PC-9 (cell line): ENCODE results near the gene FADD.

Experiments used
- CTCF ChIP-seq: fragments of 200-600 bp; sonication (generic); conservative IDR thresholded peaks from 2 replicates; pipeline ENCODE4 v1.6.1; 2017; ENCODE audit warnings: mixed run types, antibody characterized with exemption, mild to moderate bottlenecking, moderate library complexity
- EZH2 ChIP-seq: fragments of 200-600 bp; sonication (generic); IDR thresholded peaks from 2 replicates; pipeline ENCODE4 v1.8.0; 2017; ENCODE audit warnings: antibody characterized with exemption, low read depth

- no peak for TF ChIP-seq EZH2
- TF ChIP-seq CTCF: no peak
These were observed 46.6 kb upstream of the FADD start for GRCh38 chr11:70156291-70157037.
